Stimulated activated naive CD8-positive, alpha-beta T cell treated with anti-CD3 and anti-CD28 coated beads, Interleukin-15, Interleukin-2, amounts not matched to agents 100 ng/mL and 50 ng/mL, for 24 hours (primary cell): ENCODE data around the gene ATP6V1E1.

Experiments
- H3K27ac Mint-ChIP-seq: one replicate; pipeline ENCODE4 v1.8.0; 2021; ENCODE audit warnings: mild to moderate bottlenecking, mixed read lengths
- H3K27me3 Mint-ChIP-seq: one replicate; pipeline ENCODE4 v1.8.0; 2021; ENCODE audit warnings: mixed read lengths
- H3K36me3 Mint-ChIP-seq: one replicate; pipeline ENCODE4 v1.8.0; 2021; ENCODE audit warnings: low read depth, mixed read lengths
- H3K4me1 Mint-ChIP-seq: one replicate; pipeline ENCODE4 v1.8.0; 2021; ENCODE audit warnings: low read depth, mixed read lengths
- H3K4me3 Mint-ChIP-seq: one replicate; pipeline ENCODE4 v1.8.0; 2021; ENCODE audit warnings: mild to moderate bottlenecking, mixed read lengths
- H3K9me3 Mint-ChIP-seq: one replicate; pipeline ENCODE4 v1.8.0; 2021; ENCODE audit warnings: mixed read lengths

The ATP6V1E1 gene

DNA sequence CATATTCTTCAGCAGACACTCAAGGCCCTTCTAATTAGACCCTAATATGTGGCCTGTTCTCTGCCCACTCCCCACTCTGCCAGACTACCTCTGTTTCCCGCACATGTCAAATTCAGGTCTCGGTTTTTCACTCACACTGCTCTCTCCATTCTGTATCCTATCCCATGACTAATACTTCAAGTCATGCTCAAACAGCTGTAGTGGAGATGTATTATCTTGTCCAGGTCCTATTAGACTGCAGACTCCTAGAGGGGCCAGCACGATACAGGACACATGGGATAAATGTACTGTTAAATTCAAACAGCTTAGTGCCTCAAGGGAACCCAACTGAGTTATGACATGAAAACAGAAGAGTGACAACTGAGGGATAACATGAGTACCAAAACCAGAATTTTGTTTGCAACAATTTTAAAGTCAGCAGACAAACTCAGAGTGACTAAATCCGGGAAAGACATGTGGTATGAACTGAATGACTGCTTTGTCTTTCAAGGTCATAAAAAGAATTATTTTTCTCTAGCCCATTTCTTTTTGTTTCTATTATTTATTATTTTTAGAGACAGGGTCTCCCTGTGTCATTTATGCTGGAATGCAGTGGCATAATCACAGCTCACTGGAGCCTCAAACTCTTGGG, 20.5 kb downstream of the ATP6V1E1 start:
- Mint-ChIP-seq H3K4me3 (no peak overlapping the region), H3K27me3 (no peaks in the 10 kb centered on the region), H3K27ac (no peak overlapping the region), H3K4me1 (no peaks in the 10 kb centered on the region), H3K9me3 (no peaks in the 10 kb centered on the region), H3K36me3 (peaks cover 24% of the 10 kb centered on the region)

DNA sequence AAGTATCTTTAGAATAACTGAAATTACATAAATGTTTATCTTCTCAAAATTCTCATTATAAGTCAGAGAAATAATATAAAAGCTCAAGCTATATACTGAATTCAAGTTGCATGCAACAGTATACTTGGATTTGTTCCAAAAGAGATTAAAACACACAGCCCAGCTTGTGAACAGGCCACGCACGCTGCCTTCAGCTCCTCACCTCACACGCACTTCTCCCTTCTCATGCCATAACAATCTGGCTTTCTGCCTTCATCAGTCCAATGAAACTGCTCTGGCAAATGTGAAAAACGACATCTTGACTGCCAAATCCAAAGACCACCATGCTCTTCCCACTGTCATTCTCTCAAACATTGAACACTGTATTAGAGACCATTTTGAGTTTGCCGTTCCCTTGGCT, 22.1 kb downstream of the ATP6V1E1 start:
- Mint-ChIP-seq H3K27ac (no peak overlapping the region), H3K4me1 (no peaks in the 10 kb centered on the region), H3K27me3 (no peaks in the 10 kb centered on the region), H3K4me3 (no peak overlapping the region), H3K9me3 (no peaks in the 10 kb centered on the region), H3K36me3 (peaks cover 10% of the 10 kb centered on the region)

DNA sequence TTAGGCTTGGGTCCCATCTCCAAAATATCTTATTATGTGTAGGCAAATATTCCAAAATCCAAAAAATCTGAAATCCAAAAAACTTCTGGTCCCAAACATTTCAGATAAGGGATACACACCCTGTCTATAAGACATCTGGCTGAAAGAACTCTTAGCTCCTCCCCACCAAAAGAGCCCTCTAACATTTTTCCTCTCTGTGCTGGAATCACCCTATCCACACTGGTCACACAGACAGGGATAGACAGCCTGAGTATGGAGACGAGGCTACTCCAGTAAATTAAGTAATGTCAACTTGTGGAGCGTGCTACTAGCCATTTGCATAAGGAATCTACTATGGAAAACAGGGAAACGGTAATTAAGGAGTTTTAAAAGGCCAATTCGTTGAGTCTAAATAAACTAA, 24.9 kb downstream of the ATP6V1E1 start:
- Mint-ChIP-seq H3K27ac (no peak overlapping the region), H3K9me3 (no peaks in the 10 kb centered on the region), H3K4me1 (no peaks in the 10 kb centered on the region), H3K4me3 (no peak overlapping the region), H3K27me3 (no peaks in the 10 kb centered on the region), H3K36me3 (peaks cover 14% of the 10 kb centered on the region)

DNA sequence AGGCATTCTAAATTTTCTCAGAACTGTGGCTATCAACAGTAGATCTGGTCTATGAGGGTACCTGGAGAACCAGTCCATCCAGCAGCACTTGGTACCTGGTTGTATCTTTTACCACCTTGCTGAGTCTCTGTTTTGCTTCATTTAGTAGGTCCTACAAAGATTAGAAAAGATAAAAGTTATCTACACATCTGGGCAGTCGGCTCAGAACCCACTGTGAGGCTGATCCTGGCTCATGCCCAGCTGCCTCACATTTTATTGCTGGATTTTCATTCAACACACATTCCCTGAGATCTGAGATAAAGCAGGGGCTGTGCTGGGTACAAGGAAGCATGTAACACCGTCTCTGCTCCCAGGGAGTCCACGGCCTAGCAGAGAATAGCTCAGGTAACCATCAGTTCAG, 27.5 kb downstream of the ATP6V1E1 start:
- Mint-ChIP-seq H3K27me3 (no peaks in the 10 kb centered on the region), H3K9me3 (no peaks in the 10 kb centered on the region), H3K36me3 (peaks cover 35% of the 10 kb centered on the region), H3K4me1 (no peaks in the 10 kb centered on the region), H3K27ac (no peak overlapping the region), H3K4me3 (no peak overlapping the region)

DNA sequence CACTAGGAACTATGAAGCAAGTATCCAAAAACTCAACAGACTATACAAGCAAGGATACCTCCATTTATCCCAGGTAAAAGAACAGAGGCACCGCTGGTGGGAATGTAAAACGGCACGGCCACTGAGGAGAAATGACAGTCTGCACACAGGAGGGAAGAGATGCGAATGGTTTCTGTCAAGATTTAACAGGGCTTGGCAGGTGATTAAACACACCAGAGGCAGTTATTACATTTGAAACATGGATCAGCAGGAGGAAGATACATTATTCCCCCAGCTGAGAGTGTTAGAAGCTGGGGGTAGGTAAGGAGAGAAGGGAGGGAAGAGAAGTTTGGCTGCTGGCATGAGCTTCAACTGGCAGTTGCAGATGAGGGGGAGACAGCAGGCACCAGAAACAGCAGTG, 30.2 kb downstream of the ATP6V1E1 start:
- Mint-ChIP-seq H3K36me3 (peaks cover 57% of the 10 kb centered on the region), H3K4me1 (peaks cover 10% of the 10 kb centered on the region), H3K4me3 (no peak overlapping the region), H3K27ac (no peak overlapping the region), H3K27me3 (no peaks in the 10 kb centered on the region), H3K9me3 (no peaks in the 10 kb centered on the region)

DNA sequence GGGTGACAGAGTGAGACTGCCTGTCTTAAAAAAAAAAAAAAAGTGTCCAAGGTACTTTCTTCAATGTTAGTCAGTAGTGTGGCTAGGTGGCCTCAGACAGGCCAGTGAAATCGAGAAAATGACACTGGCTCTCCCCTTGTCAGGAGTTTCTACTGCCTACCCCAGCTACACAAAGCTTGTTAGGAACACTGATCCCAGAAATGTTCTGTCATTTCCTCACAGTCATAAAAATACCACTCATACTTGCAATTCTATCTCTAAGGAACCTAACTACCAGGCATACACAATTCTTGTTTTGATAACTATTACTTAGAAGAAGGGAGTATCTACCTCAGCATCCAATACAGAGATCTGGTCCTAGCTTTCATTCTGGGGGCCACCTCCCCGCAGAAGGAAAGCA, 31.3 kb downstream of the ATP6V1E1 start:
- Mint-ChIP-seq H3K27ac (no peak overlapping the region), H3K27me3 (no peaks in the 10 kb centered on the region), H3K4me3 (no peak overlapping the region), H3K36me3 (peaks cover 65% of the 10 kb centered on the region), H3K9me3 (no peaks in the 10 kb centered on the region), H3K4me1 (peaks cover 10% of the 10 kb centered on the region)

DNA sequence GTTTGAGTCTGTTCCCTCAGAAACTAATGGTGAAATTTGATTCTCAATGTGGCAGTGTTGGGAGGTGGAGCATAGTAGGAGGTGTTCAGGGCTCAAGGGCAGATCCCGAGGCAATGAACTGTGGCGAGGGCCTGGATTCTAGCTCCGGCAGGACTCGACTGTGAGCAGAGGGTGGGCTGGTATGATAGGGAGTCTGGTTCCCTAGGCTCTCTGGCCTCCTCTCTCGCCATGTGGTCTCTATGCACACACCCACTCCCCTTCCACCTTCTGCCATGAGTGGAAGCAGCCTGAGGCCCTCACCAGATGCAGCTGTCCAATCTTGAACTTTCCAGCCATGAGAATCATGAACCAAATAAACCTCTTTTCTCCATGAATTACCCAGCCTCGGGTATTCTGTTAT, 32.3 kb downstream of the ATP6V1E1 start:
- H3K27me3 Mint-ChIP-seq = no peaks in the 10 kb centered on the region
- H3K4me1 Mint-ChIP-seq = peaks cover 10% of the 10 kb centered on the region
- H3K4me3 Mint-ChIP-seq = no peak overlapping the region
- H3K9me3 Mint-ChIP-seq = no peaks in the 10 kb centered on the region
- peaks cover 72% of the 10 kb centered on the region for H3K36me3 Mint-ChIP-seq
- no peak overlapping the region for H3K27ac Mint-ChIP-seq

DNA sequence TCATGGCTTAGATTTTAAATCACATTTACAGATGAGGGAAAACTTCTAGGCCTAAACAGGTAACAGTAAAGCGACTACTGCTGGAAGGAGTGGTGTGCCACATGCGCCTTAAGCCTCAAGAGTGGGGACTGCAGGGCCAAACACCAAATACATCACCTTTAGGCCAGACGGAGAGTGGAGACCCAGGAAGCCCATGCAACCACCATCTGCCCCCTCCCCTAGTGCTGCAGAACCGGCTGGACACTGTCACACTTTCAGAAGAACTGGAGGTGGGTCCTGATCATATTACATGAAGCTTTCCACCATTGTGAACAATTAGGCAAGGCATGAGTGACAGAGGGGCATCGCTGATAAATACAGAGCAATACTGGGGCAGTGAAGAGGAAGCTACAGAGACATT, 36.3 kb downstream of the ATP6V1E1 start:
- Mint-ChIP-seq H3K27me3 (no peaks in the 10 kb centered on the region), H3K4me1 (peaks cover 10% of the 10 kb centered on the region), H3K4me3 (no peak overlapping the region), H3K27ac (no peak overlapping the region), H3K36me3 (peaks cover 57% of the 10 kb centered on the region), H3K9me3 (no peaks in the 10 kb centered on the region)

DNA sequence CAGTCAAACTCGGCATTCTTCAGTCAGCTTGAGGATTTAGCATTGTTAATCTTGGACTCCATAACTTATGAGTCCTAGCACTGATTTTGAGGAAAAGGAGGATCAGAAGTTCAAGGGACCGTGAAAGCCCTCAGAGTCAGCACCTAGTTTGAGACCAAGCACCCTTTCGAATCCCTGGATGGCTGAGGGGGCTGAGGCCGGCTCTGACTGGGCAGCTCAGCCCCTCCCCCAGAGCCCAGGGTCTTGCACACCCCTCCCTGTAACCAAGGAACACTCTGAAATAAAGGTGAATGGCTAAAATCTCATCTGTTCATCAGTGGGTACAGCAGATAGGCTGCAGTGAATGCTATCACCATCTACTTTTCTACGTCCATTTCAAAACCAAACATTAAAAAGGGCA, 38.0 kb downstream of the ATP6V1E1 start:
- Mint-ChIP-seq H3K27me3 (no peaks in the 10 kb centered on the region), H3K36me3 (peaks cover 46% of the 10 kb centered on the region), H3K27ac (no peak overlapping the region), H3K4me3 (no peak overlapping the region), H3K9me3 (no peaks in the 10 kb centered on the region), H3K4me1 (peaks cover 10% of the 10 kb centered on the region)

DNA sequence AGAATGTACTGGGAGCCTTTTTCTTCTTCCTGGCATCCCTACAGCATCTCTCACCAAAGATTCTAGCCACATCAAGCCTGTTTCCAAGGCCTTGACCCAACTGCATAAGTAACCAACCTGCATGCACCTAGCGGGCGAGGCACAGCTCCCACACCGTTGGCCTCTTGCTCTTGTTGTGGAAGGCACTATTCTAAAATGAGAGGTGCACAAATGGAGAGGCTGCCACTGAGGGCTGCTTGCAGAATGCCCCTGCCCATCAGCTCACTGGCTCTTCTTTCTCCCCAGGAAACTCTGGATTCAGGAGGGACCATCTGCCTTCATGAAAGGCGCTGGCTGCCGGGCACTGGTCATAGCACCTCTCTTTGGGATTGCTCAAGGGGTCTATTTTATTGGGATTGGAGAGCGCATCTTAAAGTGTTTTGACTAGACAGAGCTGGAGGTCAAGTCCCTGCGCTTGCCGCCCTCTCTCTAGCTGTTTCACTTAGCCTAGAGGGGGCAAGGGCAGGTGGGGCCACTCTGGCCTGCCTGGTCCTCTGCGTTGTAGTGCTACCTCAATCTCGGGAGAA, 38.7 kb downstream of the ATP6V1E1 start:
- Mint-ChIP-seq H3K9me3 (no peaks in the 10 kb centered on the region), H3K4me3 (no peak overlapping the region), H3K27ac (no peak overlapping the region), H3K4me1 (peaks cover 5% of the 10 kb centered on the region), H3K36me3 (peaks cover 39% of the 10 kb centered on the region), H3K27me3 (no peaks in the 10 kb centered on the region)

DNA sequence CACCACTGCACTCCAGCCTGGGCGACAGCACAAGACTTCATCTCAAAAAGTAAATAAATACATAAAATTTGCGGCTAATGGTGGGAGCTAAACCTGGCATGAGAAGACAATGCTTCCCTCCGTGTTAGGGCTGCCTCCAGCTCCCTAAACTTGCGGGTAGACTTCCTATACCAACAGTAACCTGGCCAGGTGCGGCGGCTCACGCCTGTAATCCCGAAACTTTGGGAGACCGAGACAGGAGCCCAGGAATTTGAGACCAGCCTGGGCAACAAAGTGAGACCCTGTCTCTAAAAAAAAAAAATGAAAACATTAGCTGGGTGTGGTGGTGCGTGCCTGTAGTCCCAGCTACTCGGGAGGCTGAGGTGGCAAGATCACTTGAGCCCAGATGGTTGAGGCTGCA, 39.9 kb downstream of the ATP6V1E1 start:
- Mint-ChIP-seq H3K27ac (no peak overlapping the region), H3K27me3 (no peaks in the 10 kb centered on the region), H3K36me3 (peaks cover 29% of the 10 kb centered on the region), H3K4me3 (no peak overlapping the region), H3K4me1 (no peaks in the 10 kb centered on the region), H3K9me3 (no peaks in the 10 kb centered on the region)

DNA sequence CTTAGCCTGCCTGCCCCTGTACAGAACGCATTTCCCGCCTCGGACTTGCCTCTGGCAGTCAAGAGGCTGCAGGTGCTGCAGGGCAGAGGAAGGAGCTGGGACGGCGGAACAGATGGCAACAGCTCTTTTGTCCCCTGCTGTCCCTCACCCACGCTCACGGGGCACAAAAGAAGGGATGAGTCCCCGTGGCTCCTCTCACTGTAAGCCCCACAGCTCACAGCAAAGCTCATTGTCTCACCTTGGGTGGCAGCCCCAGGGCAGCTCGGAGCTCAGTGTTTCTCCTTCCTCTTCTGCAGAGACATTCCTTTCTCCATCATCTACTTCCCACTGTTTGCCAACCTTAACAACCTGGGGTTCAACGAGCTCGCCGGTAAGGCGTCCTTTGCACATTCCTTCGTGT, 40.9 kb downstream of the ATP6V1E1 start:
- Mint-ChIP-seq H3K27me3 (no peaks in the 10 kb centered on the region), H3K4me1 (no peaks in the 10 kb centered on the region)

DNA sequence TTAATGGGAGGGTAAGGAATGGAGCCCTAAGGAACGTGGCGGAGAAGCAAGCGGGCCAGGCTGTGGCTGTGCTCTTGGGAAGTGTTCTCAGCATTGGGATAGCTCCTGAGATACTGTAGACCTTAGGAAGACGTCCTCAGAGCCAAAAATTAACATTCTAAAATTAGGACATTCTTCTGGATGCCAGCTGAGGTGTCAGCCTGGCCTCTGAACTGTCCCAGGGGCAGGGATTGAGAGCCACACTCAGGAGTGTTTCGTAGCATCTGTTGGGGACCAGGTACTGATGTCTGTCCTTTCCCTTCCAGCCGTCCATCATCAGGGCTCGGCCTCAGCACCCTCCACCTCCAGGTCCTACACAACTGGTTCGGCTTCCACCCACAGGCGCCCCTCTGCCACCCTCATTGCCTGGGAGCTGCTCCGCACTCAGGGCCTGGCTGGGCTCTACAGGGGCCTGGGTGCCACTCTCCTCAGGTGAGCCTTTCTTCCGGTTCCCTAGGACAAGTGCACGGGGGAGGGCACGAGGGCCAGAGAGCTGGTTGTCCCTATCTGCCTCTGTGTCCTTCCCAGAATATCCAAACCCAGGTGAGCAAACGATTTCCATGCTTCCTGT, 41.6 kb downstream of the ATP6V1E1 start:
- Mint-ChIP-seq H3K4me3 (no peak overlapping the region), H3K27ac (no peak overlapping the region), H3K27me3 (no peaks in the 10 kb centered on the region), H3K4me1 (no peaks in the 10 kb centered on the region), H3K9me3 (no peaks in the 10 kb centered on the region), H3K36me3 (peaks cover 15% of the 10 kb centered on the region)

More for the DNA sequence above, 40.9 kb downstream of the ATP6V1E1 start:
- no peak overlapping the region for H3K27ac Mint-ChIP-seq
- H3K4me3 Mint-ChIP-seq = no peak overlapping the region
- no peaks in the 10 kb centered on the region for H3K9me3 Mint-ChIP-seq
- peaks cover 21% of the 10 kb centered on the region for H3K36me3 Mint-ChIP-seq

DNA sequence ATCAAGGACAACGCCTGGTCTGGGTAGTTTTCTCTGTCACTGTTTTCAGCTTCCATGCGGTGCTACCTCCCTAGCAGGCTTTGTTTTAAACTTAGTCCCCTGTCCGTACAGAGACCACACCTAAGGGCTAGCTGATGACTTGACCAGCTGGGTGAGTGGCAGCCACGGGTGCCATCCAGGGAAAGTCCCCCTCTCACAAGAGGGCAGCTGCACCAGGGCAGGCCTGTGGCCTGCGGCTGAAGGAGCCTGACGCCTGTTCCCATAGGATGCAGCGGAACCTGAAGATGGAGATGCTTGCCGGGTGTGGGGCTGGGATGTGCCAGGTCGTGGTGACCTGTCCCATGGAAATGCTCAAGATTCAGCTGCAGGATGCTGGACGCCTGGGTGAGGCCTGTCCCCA, 45.4 kb downstream of the ATP6V1E1 start:
- no peaks in the 10 kb centered on the region for H3K9me3 Mint-ChIP-seq
- no peaks in the 10 kb centered on the region for H3K36me3 Mint-ChIP-seq
- H3K4me3 Mint-ChIP-seq = no peak overlapping the region
- H3K27me3 Mint-ChIP-seq = no peaks in the 10 kb centered on the region
- H3K4me1 Mint-ChIP-seq = no peaks in the 10 kb centered on the region
- no peak overlapping the region for H3K27ac Mint-ChIP-seq

DNA sequence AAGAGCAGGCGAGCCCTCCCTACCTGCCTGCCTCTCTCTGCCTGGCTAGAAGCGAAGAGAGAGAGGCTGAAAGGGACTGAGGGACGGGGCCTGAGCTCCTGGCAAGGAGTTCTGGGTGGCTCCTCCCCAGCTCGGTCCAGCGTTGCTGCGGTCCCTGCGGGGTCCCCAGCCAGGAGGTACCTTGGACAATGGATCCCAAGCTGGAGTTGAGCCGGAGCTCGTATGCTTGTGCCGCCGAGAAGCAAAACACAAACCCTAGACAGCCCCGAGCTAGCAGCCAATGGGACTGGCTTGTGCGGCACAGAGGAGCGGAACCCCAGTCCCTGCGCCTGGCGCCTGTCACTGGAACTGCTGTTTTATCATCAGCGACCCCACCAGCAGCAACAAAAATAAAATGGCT, 46.9 kb downstream of the ATP6V1E1 start:
- Mint-ChIP-seq H3K36me3 (no peaks in the 10 kb centered on the region), H3K9me3 (no peaks in the 10 kb centered on the region), H3K27me3 (no peaks in the 10 kb centered on the region), H3K27ac (no peak overlapping the region), H3K4me3 (no peak overlapping the region), H3K4me1 (no peaks in the 10 kb centered on the region)

DNA sequence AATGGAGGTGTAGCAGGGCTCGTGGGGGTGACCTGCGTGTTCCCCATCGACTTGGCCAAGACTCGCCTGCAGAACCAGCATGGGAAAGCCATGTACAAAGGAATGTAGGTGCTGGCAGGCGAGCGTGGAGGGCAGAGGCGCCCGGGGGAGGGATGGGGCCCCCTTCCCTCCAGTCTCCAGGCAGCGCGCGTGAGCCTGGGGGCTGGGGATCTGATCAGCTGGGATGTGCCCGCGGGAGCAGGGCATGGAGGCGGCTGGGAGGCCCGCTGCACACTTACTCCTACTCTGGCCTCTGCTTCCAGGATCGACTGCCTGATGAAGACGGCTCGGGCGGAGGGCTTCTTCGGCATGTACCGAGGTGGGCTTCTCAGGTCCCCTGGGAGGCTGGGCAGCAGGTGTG, 47.5 kb downstream of the ATP6V1E1 start:
- no peak overlapping the region for H3K27ac Mint-ChIP-seq
- H3K9me3 Mint-ChIP-seq = no peaks in the 10 kb centered on the region
- no peaks in the 10 kb centered on the region for H3K36me3 Mint-ChIP-seq
- no peak overlapping the region for H3K4me3 Mint-ChIP-seq
- no peaks in the 10 kb centered on the region for H3K27me3 Mint-ChIP-seq
- H3K4me1 Mint-ChIP-seq = no peaks in the 10 kb centered on the region
